CD14-positive monocyte (primary cell): Measurements from ENCODE around the gene NCAM1. TPM values are rescaled to one million over a fixed set of nuclear protein-coding genes. Genes with fewer than 3 reads are reported as not detected.

Experiments used
- DNase-seq, 3 donors: peaks; one replicate each; pipeline ENCODE4 v3.0.0-alpha.2; 2011 to 2022
- H2AFZ ChIP-seq: 2 replicates; pipeline ENCODE4 v1.6.0; 2012; ENCODE audit warnings: mild to moderate bottlenecking, low read depth, low read length, inconsistent platforms; ENCODE audit not compliant: insufficient read depth, poor library complexity, severe bottlenecking
- H3K27ac ChIP-seq, 2 donors: 1 replicate in 1 of 2; 2 replicates in 1 of 2; pipeline ENCODE4 v1.5.1; 2012 to 2013; ENCODE audit warnings: low read length in 2 of 2, control low read depth in 1 of 2, inconsistent platforms in 1 of 2, low read depth in 1 of 2, mild to moderate bottlenecking in 1 of 2
- H3K27me3 ChIP-seq, 2 donors: one replicate each; pipeline versions ENCODE4 v1.6.0 to v1.6.1; 2011 to 2013; ENCODE audit warnings: low read length in 2 of 2; ENCODE audit not compliant: control insufficient read depth in 2 of 2, insufficient read depth in 2 of 2
- H3K36me3 ChIP-seq, 2 donors: replicated peaks in 1 of 2; 1 replicate in 1 of 2; 2 replicates in 1 of 2; pipeline versions ENCODE4 v1.5.1 to v1.6.1; 2012 to 2013; ENCODE audit warnings: low read length in 2 of 2, control low read depth in 1 of 2, inconsistent platforms in 1 of 2, mild to moderate bottlenecking in 1 of 2; ENCODE audit not compliant: insufficient read depth in 2 of 2, control insufficient read depth in 1 of 2
- H3K4me1 ChIP-seq, 2 donors: 1 replicate in 1 of 2; 2 replicates in 1 of 2; pipeline versions ENCODE4 v1.5.1 to v1.6.1; 2012 to 2013; ENCODE audit warnings: low read length in 2 of 2, control low read depth in 1 of 2, inconsistent platforms in 1 of 2, mild to moderate bottlenecking in 1 of 2, moderate library complexity in 1 of 2; ENCODE audit not compliant: insufficient read depth in 2 of 2, control insufficient read depth in 1 of 2
- H3K4me2 ChIP-seq: replicated peaks from 2 replicates; pipeline ENCODE3; 2012; ENCODE audit warnings: low read length, moderate library complexity, mild to moderate bottlenecking; ENCODE audit not compliant: poor library complexity, severe bottlenecking; ENCODE audit errors: extremely low read depth
- H3K4me3 ChIP-seq, 3 experiments: fragments of 200-600 bp in 1 of 3; sonication (generic) in 1 of 3; replicated peaks in 1 of 3; 1 replicate in 2 of 3; 2 replicates in 1 of 3; pipeline ENCODE4 v1.5.1; 2011 to 2013; ENCODE audit warnings: low read length in 3 of 3, mild to moderate bottlenecking in 3 of 3, control low read depth in 2 of 3, low read depth in 2 of 3, inconsistent platforms in 1 of 3, moderate library complexity in 1 of 3
- H3K79me2 ChIP-seq: 2 replicates; pipeline ENCODE4 v1.6.0; 2012; ENCODE audit warnings: mild to moderate bottlenecking, control low read depth, inconsistent platforms, low read length, moderate library complexity; ENCODE audit not compliant: insufficient read depth
- H3K9ac ChIP-seq: 2 replicates; pipeline ENCODE4 v1.6.0; 2017; ENCODE audit warnings: low read length, mild to moderate bottlenecking; ENCODE audit not compliant: insufficient read depth, poor library complexity, severe bottlenecking
- H3K9me3 ChIP-seq, 2 donors: replicated peaks in 1 of 2; 1 replicate in 1 of 2; 2 replicates in 1 of 2; pipeline versions ENCODE4 v1.5.1 to v1.6.1; 2012 to 2013; ENCODE audit warnings: low read length in 2 of 2, control low read depth in 1 of 2; ENCODE audit not compliant: control insufficient read depth in 1 of 2, insufficient read depth in 1 of 2
- H4K20me1 ChIP-seq: 2 replicates; pipeline ENCODE4 v1.6.0; 2012; ENCODE audit warnings: mild to moderate bottlenecking, low read length, control low read depth, moderate library complexity; ENCODE audit not compliant: insufficient read depth
- H3K27ac Mint-ChIP-seq, 7 donors: one replicate each; pipeline ENCODE4 v1.8.0; 2020; ENCODE audit warnings: mild to moderate bottlenecking in 7 of 7, mixed read lengths in 7 of 7, moderate library complexity in 6 of 7, inconsistent platforms in 2 of 7
- H3K27me3 Mint-ChIP-seq, 3 donors: one replicate each; pipeline ENCODE4 v1.8.0; 2021 to 2022; ENCODE audit warnings: low read depth in 3 of 3, mild to moderate bottlenecking in 3 of 3, mixed read lengths in 3 of 3, moderate library complexity in 3 of 3, inconsistent platforms in 1 of 3
- H3K36me3 Mint-ChIP-seq, 2 donors: one replicate each; pipeline ENCODE4 v1.8.0; 2020; ENCODE audit warnings: mixed read lengths in 2 of 2, inconsistent platforms in 1 of 2, mild to moderate bottlenecking in 1 of 2
- H3K4me1 Mint-ChIP-seq: one replicate; pipeline ENCODE4 v1.8.0; 2020; ENCODE audit warnings: mild to moderate bottlenecking, mixed read lengths
- H3K4me3 Mint-ChIP-seq, 2 donors: one replicate each; pipeline ENCODE4 v1.8.0; 2020; ENCODE audit warnings: mild to moderate bottlenecking in 2 of 2, mixed read lengths in 2 of 2, moderate library complexity in 1 of 2
- H3K9me3 Mint-ChIP-seq, 7 donors: one replicate each; pipeline ENCODE4 v1.8.0; 2020 to 2022; ENCODE audit warnings: mixed read lengths in 7 of 7, mild to moderate bottlenecking in 6 of 7, moderate library complexity in 6 of 7, inconsistent platforms in 2 of 7
- WGBS: methylation state at CpG from one replicate; pipeline ENCODE4 v1.1.5; 2013; ENCODE audit warnings: missing lambda C conversion rate; ENCODE audit not compliant: insufficient coverage; 5-methylcytosine and 5-hydroxymethylcytosine counted together
- intact Hi-C, 2 donors: fragments of 100-400 bp; cut with micrococcal nuclease; formaldehyde crosslinking; loops; one replicate each; pipeline versions ENCODE4 v1.15.0 to v1.15.1; 2023
- polyA plus RNA-seq, 3 donors: library from polyadenylated mRNA; depleted of rRNA in 1 of 3; unstranded in 2 of 3; stranded (reverse) in 1 of 3; fragments of 300-500 nt in 2 of 3; fragments of >200 nt in 1 of 3; fragmentation: Illumina TruSeq in 2 of 3; gene quantifications; 1 replicate in 2 of 3; 2 replicates in 1 of 3; pipeline ENCODE4 v1.2.3, GENCODE V29; 2012 to 2021
- TF ChIP-seq, protein P1 (sequence below): fragments of 200-600 bp; IDR thresholded peaks from one replicate; pipeline ENCODE4 v1.8.0; 2022; ENCODE audit warnings: antibody characterized with exemption, mild to moderate bottlenecking

NCAM1 gene
- polyA plus RNA-seq, 3 donors = 0.65 to 0.69 TPM; not detected in 1

DNA sequence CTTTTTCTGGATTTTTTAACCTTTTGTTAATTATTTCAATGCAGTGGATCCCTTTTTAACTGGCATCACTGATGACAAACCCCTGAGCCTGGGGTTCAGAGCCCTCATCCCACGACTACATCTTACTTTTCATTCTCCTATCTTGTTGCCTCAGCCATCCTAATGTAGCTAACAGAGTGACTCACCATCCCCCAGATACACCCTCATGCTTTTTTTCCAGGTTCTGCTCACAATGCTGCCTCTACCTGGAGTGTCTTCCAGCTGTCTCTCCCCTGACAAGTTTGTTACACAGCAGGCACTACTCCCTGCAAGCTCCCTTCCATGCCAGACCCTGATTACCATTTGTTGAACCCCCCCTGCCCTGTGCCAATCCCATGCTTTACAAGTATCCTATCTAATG is 135.4 kb downstream of the NCAM1 start:
- no peak overlapping the region for H3K27ac ChIP-seq
- H3K4me2 ChIP-seq = no peak overlapping the region
- Mint-ChIP-seq H3K4me1 (no peaks in the 10 kb centered on the region), H3K9me3 (peaks cover 0 to 8% (median 0%) of the 10 kb centered on the region in 7 donors), H3K27ac (no peak overlapping the region), H3K27me3 (peaks cover 2 to 15% (median 3%) of the 10 kb centered on the region in 3 donors), H3K4me3 (no peak overlapping the region), H3K36me3 (no peaks in the 10 kb centered on the region)
- WGBS = 63% methylated on average over 1 of the region's 1 CpG
- no peaks in the 10 kb centered on the region for H3K9me3 ChIP-seq
- no peaks in the 10 kb centered on the region for H3K27me3 ChIP-seq
- H2AFZ ChIP-seq = no peak overlapping the region
- no peak for DNase-seq
- no peaks in the 10 kb centered on the region for H3K4me1 ChIP-seq
- TF ChIP-seq, protein P1, sequence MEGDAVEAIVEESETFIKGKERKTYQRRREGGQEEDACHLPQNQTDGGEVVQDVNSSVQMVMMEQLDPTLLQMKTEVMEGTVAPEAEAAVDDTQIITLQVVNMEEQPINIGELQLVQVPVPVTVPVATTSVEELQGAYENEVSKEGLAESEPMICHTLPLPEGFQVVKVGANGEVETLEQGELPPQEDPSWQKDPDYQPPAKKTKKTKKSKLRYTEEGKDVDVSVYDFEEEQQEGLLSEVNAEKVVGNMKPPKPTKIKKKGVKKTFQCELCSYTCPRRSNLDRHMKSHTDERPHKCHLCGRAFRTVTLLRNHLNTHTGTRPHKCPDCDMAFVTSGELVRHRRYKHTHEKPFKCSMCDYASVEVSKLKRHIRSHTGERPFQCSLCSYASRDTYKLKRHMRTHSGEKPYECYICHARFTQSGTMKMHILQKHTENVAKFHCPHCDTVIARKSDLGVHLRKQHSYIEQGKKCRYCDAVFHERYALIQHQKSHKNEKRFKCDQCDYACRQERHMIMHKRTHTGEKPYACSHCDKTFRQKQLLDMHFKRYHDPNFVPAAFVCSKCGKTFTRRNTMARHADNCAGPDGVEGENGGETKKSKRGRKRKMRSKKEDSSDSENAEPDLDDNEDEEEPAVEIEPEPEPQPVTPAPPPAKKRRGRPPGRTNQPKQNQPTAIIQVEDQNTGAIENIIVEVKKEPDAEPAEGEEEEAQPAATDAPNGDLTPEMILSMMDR = no peak
- H3K36me3 ChIP-seq = no peaks in the 10 kb centered on the region
- intact Hi-C loops = no loop called here
- no peaks in the 10 kb centered on the region for H3K79me2 ChIP-seq
- H3K4me3 ChIP-seq = no peak overlapping the region
- no peaks in the 10 kb centered on the region for H4K20me1 ChIP-seq
- no peak overlapping the region for H3K9ac ChIP-seq

GRCh38 chr11:113103932-113104690 is 142.9 kb downstream of the NCAM1 start:
- TF ChIP-seq, protein P1 = no peak
- H3K4me3 Mint-ChIP-seq = no peak overlapping the region

More at GRCh38 chr11:113103932-113104690, 142.9 kb downstream of the NCAM1 start:
- H4K20me1 ChIP-seq = no peaks in the 10 kb centered on the region
- Mint-ChIP-seq H3K36me3 (no peaks in the 10 kb centered on the region), H3K4me1 (no peaks in the 10 kb centered on the region), H3K27ac (no peak overlapping the region), H3K27me3 (peaks cover 2 to 12% (median 6%) of the 10 kb centered on the region in 3 donors), H3K9me3 (peaks cover 0 to 5% (median 0%) of the 10 kb centered on the region in 7 donors)
- no peaks in the 10 kb centered on the region for H3K36me3 ChIP-seq
- no peak overlapping the region for H3K9ac ChIP-seq
- H3K79me2 ChIP-seq = no peaks in the 10 kb centered on the region
- H3K4me3 ChIP-seq = no peak overlapping the region
- DNase-seq = no peak
- no peak overlapping the region for H3K4me2 ChIP-seq
- H3K27me3 ChIP-seq = peaks cover 0 to 3% of the 10 kb centered on the region in 2 donors
- no peak overlapping the region for H2AFZ ChIP-seq
- intact Hi-C loops = no loop called here
- 92% methylated on average over 4 of the region's 9 CpGs for WGBS
- no peaks in the 10 kb centered on the region for H3K9me3 ChIP-seq
- no peaks in the 10 kb centered on the region for H3K4me1 ChIP-seq
- no peak overlapping the region for H3K27ac ChIP-seq
